ENCODE measurements around the gene ITGA1. TPM values are rescaled to one million over a fixed set of nuclear protein-coding genes. Genes with fewer than 3 reads are reported as not detected.

ITGA1 gene
- total RNA-seq, 1 experiment from 2014 or later: 21.1 TPM

DNA sequence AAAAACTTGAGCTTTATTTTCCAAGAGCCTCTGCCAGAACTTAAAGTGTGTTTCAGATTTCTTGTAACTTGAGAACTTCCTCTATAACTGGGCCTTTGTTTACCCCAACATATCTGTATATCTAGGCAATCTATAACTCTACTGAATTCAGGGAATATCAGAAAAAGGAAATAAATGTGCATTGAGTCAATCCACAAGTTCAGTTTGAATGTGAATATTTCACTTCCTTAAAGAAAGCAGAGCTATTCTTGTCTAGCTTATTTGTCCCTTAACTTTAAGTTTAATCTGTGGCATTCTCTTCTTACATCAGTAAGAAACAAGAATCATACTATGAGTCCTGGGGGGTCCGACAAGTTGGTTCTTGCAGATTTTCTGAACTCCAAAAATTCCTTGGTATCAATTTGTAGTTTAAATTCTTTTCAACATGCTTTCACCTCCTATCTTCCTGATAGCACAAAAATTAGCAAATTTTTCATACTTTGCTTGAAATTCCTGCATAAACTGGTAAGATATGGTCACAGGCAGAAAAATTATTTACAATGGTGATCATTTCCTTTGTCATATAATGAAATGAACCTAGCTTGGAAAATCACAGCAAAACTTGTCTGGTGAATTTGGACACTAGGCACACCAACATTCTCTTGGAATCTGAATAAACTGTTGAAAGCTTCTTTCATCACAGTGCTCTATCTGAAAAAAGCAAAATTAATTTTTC lies 19.8 kb upstream of the ITGA1 start:
- DNase-seq (ENCODE audit: low read depth, low spot score): no peak
- in situ Hi-C loops (cut with HindIII; ENCODE audit: low pct_unique_long_range_greater_than_20kb, low sequenced_read_pairs): no loop called here

DNA sequence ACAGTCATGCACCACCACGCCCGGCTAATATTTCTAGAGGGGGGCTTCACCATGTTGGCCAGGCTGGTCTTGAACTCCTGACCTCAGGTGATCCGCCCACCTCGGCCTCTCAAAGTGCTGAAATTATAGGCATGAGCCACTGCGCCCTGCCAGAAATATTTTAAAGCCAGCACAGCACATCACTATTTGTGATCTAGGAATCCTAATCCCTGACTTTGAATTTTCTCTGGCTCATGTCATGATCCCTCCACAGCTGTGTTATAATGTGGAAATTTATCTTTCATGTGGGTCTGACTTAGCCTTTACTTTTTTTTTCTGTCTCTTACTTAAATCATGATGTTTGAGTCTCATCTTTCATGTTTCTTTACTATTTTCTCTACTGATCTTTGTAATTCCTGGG lies 18.7 kb upstream of the ITGA1 start:
- DNase-seq (ENCODE audit: low read depth, low spot score): no peak
- in situ Hi-C loops (cut with HindIII; ENCODE audit: low pct_unique_long_range_greater_than_20kb, low sequenced_read_pairs): no loop called here

DNA sequence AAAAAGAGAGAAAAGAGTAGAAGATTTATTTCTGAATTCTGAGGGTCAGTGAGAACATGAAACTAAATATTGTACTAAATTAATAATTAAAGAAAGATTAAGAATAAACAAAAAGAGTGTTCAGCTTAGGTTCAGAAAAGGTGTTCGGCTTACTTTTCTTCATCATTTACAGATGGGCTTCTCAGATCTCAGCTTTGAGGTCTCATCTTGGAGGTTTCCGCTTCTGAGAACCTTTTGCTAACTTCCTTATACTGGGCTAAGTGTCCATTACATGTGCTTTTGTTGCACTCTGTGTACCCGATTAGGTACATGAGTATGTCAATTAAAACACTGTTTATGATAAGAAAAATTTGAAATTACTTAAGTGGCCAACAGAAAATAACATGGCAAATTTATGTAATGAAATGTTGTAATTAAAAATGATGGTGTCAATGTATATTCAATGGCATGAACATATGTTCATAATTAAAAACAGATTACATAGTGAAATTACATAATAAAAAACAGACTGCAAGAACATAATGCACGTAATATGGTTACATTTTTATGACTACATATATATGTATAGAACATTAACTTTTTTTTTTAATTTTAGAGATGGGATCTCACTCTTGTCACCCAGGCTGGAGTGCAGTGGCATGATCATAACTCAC lies 17.3 kb upstream of the ITGA1 start:
- in situ Hi-C loops (cut with HindIII; ENCODE audit: low pct_unique_long_range_greater_than_20kb, low sequenced_read_pairs): no loop called here
- no peak for DNase-seq (ENCODE audit: low read depth, low spot score)

DNA sequence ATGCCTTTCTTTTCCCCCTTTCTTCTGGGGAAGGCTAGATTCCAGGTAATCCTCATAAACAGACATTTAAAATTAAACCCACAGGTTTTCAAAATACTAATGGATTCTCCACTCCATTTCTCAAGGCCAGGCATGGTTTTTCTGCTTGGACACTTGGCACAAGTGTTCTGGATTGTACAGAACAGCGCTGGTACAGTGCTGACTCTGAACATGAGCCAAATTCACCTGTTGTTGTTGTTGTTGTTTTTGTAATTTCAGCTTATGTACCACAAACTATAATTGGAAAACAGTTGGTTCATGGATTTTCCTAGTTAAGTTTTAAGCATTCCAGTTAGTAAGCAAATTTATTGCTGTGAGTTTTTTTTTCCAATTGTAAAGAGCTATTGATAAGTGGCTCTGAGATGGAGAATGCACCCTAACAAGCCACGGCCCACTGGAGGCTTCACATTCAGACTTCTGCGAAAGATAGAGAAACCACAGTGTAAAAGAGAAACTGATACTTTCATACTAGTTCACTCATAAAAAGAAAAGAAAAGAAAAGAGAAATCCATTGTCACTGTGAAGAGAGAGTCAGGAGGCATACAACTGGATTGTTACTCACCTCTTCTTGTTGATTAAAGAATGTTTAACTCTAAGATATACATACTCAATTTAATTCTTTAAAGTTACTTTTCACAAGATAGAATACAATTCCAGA lies 16.2 kb upstream of the ITGA1 start:
- no peak for DNase-seq (ENCODE audit: low read depth, low spot score)
- in situ Hi-C loops (cut with HindIII; ENCODE audit: low pct_unique_long_range_greater_than_20kb, low sequenced_read_pairs): no loop called here

DNA sequence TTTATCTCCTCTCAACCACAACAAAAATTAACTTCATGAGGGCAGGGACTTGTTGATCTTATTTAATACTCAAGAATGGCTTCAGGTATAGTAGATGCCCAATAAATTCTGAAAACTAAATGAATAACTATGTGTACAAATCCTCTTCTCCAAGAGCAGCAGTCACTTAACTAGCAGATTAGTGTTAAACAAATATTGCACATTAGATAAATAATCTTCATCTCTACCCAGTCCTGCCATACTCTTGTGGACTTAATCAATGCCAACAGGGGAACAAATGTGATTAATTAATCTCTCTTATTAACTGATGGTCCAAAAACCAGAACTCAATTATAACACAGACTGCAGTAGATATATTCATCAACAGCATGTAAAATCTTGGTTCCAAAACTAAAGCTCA lies 15.0 kb upstream of the ITGA1 start:
- in situ Hi-C loops (cut with HindIII; ENCODE audit: low pct_unique_long_range_greater_than_20kb, low sequenced_read_pairs): no loop called here

DNA sequence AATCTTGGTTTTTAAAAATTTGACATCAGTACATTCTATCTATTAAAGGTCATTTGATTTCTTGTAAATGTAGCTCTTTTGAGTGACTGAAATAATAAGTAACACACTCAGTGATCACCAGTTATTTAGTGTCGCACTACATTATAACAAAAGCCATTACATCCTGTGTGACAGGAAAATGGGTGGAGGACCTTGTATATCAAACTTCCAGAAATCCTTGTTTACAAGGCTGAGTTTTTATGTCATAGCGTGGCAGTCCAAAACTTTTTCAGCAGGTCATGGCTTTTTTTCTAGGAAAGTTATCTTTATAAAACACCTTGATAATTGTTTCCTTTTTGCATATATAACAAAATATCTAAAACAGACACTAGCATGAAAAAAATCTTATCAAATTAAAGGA lies 14.4 kb upstream of the ITGA1 start:
- in situ Hi-C loops (cut with HindIII; ENCODE audit: low pct_unique_long_range_greater_than_20kb, low sequenced_read_pairs): no loop called here
- no peak for DNase-seq (ENCODE audit: low read depth, low spot score)

More for the DNA sequence above, 15.0 kb upstream of the ITGA1 start:
- no peak for DNase-seq (ENCODE audit: low read depth, low spot score)

DNA sequence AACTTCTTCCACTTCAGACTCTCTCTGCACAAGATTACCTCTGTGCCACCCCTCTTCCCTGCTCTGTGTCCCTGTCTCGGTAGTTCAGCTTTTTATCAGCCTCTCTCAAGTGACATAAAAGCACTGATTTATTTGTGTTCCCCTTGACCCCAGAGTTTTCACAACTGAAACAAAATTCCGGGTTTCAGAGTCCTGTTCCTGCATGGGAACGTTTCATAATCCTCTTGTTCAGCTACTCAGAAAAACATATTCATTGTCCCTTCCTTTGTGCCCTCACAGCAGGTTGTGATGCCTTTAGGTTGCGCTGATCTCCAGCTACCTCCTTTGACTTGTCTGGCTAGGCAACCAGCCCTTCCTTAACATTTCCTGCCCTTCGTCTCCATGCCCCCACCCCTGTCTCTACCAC lies 13.7 kb upstream of the ITGA1 start:
- DNase-seq (ENCODE audit: low read depth, low spot score): no peak
- in situ Hi-C loops (cut with HindIII; ENCODE audit: low pct_unique_long_range_greater_than_20kb, low sequenced_read_pairs): no loop called here

DNA sequence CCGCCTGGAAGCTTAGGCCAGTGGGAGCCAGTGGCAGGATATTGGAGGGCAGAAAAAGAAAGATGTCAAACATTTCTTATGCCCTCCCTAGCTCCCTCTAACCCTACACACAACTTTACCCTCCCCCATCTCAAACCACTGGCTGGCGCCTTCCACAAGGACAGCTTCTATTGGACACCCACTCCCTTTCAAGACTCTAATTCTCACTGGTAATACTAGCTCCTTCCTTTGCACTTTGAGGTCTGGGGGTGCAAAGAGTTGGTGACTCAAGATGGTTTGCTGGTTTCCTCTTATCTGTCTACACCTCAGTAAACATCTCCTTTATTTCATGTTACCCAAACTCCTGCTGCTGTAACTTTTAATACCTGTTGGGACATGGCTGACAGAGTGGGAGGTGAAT lies 11.6 kb upstream of the ITGA1 start:
- in situ Hi-C loops (cut with HindIII; ENCODE audit: low pct_unique_long_range_greater_than_20kb, low sequenced_read_pairs): no loop called here
- no peak for DNase-seq (ENCODE audit: low read depth, low spot score)

DNA sequence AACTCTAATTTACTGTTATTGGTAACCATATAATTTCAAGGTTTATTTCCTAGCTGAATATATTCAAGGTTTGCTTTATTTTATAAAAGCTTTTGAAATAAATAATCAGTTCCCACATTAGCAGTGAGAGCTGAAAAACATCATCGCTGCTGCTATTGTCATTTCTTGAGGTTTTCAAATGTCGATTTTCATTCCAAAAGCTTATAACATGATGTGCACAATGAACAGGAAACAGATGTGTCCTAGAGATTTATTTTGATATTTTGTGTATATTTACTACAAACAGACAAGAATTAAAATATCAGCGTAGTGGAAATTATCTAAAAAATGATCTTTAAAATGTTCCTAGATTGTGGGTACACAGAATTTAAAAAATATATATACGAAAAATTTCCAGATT lies 10.5 kb upstream of the ITGA1 start:
- in situ Hi-C loops (cut with HindIII; ENCODE audit: low pct_unique_long_range_greater_than_20kb, low sequenced_read_pairs): no loop called here
- no peak for DNase-seq (ENCODE audit: low read depth, low spot score)

DNA sequence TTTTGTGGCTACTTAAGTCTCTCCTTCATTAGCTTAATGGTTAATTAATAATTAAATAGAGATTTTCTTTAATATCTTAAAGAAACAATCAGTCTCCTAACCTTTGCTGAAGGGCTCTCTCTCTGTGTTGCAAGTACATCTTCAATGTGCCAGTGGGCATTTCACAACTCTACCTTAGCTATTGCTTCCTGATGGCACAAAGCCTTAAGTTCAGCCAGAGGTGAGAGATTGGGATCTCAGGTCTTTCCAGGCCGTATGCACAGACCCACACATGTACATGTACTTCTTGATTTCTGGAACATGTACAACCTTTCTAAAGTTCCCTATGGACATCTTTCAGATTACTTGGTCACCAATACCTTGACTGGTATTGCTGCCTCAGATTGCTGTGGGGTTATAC lies 8.9 kb upstream of the ITGA1 start:
- in situ Hi-C loops (cut with HindIII; ENCODE audit: low pct_unique_long_range_greater_than_20kb, low sequenced_read_pairs): no loop called here
- DNase-seq (ENCODE audit: low read depth, low spot score): no peak

DNA sequence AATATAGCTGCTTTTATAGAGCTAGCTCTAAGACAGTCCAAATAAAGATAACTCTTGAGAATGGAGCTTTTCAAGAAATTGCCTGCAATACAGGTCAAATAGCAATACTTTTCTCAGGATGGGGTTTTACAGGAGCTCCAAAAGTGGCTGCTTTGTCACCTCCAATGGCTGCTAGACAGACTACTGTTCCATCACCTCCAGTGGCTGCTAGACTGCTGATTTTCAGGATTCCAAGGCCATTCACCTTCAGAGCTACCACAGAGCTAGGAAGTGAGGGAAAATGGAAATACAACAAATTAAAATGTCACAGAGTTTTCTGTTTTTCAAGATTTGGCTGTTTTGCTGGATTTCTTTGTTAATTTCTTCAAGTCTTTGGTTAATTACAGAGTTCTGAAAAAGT lies 8.5 kb upstream of the ITGA1 start:
- in situ Hi-C loops (cut with HindIII; ENCODE audit: low pct_unique_long_range_greater_than_20kb, low sequenced_read_pairs): no loop called here
- no peak for DNase-seq (ENCODE audit: low read depth, low spot score)

DNA sequence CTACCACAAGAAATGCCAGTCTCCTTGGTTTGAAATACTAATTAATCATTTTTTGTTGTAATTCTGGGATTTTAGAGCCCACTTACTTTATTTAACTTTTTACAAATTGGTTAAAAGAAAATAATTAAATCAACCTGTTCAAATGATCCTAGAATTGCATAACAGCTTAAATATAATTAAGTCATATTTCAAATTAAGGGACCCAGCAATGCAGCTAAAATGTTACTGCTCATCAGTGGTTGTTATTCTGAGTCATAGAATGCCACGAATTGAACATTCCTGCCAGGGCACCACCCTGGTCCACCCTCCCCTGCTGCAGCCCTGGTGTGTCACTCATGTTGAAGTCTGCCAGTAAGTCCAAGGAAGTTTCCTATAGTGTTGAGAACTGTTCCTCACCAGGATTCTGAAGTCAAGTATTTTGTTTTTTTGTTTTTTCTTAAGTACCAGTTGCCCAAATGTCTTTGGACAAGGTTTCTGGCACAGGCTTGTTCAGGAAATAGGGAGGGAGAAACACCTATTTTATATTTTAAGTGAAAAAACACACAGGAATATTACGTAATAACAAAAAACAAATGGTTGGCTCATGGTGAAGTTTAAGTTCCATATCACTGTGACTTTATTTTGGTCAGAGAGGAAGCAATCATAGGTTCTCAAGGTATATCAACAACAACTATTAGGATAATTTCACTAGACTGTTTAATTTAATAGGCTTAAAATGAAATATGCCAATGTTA lies 4.3 kb upstream of the ITGA1 start:
- DNase-seq (ENCODE audit: low read depth, low spot score): no peak
- in situ Hi-C loops (cut with HindIII; ENCODE audit: low pct_unique_long_range_greater_than_20kb, low sequenced_read_pairs): no loop called here

DNA sequence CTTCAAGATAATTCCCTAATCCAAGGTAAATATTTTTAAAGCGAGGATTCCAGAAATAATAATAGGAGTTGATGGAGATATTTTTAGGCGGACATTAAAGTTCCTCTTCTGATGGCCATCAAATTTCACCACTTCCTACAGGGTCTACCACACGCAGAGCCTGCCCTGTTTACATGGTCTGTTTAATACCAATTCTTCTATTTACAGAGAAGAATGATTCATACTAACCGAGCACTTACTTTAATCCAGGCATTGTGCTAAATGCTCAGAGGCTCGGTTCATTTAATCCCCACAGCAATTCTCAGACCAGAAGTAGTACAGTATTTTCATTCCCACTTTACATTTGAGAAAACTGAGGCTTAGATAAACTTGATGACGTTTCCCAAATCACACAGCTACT lies 3.0 kb upstream of the ITGA1 start:
- in situ Hi-C loops (cut with HindIII; ENCODE audit: low pct_unique_long_range_greater_than_20kb, low sequenced_read_pairs): no loop called here
- DNase-seq (ENCODE audit: low read depth, low spot score): no peak

DNA sequence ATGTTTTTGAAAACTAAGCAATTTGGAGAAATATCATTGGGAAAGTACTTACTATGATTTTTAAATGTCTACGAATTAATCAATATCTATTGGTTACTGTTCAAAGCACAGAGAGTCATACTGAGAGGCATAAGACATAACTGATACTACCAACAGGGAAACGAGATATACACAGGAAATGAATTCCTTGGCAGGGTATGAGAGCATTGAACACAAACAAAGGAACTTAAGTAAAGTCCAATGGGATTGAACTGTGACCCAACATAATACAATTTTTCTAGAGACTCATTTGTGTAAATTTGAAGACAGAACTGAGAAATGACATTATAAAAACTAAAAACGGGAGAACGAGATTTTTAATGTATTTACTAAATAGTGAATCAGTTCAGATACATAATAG lies 1.3 kb upstream of the ITGA1 start:
- DNase-seq (ENCODE audit: low read depth, low spot score): peak; percentile 20
- in situ Hi-C loops (cut with HindIII; ENCODE audit: low pct_unique_long_range_greater_than_20kb, low sequenced_read_pairs): no loop called here

DNA sequence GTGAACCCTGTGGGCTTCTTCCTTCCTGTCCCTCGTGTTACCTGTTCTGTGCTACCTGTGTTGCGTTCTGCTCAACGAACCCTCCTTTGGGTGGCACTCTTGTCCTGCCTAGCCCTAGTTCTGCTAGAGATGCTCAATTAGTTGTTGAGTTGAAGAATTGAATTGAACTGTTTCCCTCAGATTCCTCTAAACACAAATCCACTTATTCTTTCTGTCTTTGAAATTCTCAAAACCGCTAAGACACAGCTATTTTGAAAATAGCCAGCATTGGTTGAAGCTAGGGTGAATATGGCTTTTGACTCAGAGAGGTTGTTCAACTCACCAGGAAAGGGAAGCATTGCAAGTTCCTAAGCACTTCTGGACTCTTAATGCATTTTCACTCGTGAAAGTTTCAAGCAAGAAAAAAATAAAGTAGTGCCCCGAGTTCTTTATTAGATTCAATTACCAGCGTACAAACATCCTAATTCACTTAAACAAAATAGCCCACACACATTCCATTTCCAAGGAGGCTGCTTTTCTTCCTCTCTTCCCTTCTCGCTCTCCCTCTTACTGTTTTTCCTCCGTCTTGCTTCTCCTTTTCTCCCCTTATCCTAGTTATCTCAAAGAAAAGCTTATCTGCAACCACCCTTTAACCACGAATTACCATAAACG lies 642 bp upstream of the ITGA1 start:
- in situ Hi-C loops (cut with HindIII; ENCODE audit: low pct_unique_long_range_greater_than_20kb, low sequenced_read_pairs): no loop called here
- peak; percentile 32 for DNase-seq (ENCODE audit: low read depth, low spot score)

DNA sequence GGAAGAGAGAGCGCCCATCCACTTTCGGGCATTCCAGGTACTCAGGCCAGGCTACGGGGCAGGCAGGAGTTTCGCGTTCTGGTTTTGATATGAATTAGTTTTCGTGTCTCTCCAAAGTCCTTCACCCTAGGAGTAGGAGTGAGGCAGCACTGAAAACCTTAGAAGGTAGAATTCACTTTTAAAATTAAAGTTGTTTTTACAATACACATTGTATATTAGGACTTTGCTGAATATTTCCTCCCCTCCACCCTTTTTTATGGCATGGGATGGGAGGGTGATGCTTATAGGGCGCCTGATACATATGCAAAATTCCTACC lies 747 bp downstream of the ITGA1 start:
- in situ Hi-C loops (cut with HindIII; ENCODE audit: low pct_unique_long_range_greater_than_20kb, low sequenced_read_pairs): no loop called here
- no peak for DNase-seq (ENCODE audit: low read depth, low spot score)

DNA sequence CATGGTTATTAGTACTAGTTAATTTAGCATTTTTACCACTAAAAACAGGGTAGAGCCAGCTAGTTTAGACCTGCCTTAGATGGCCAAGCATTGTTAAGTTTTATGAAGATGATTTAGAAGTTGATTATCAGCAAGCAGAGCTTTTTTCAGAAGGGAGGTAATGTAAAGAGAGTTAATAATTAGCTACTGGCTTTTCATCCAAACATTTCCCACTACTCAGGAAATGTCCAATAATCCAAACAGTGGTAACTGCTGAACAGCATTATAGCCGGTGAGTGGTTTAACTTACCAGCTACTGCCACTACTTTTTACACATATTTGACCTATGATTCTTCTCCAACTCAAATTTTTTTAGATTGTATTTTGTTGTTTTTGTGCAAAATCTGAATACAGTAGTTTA lies 1.7 kb downstream of the ITGA1 start:
- no peak for DNase-seq (ENCODE audit: low read depth, low spot score)
- in situ Hi-C loops (cut with HindIII; ENCODE audit: low pct_unique_long_range_greater_than_20kb, low sequenced_read_pairs): no loop called here

DNA sequence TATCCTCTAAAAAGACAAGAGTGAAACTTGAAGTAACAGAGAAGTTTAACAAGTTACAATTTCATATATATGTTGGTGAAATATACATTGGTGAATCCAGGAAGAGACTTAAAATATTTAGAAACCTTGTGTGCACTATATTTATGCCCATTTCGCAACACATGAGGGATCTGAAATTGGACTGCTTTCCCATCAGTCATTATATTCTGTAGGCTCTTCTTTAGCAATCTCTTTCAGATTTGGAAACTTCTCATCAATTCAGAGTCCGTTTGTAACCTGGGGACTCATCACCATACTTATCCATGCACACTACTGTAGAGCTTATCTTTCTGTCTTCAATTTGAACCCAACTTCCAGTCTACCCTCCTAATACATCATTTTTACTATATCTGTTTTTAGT lies 2.1 kb downstream of the ITGA1 start:
- no peak for DNase-seq (ENCODE audit: low read depth, low spot score)
- in situ Hi-C loops (cut with HindIII; ENCODE audit: low pct_unique_long_range_greater_than_20kb, low sequenced_read_pairs): no loop called here
